Activated CD4-positive, CD25-positive, alpha-beta regulatory T cell (primary cell): ENCODE measurements around the gene C5orf15.
"Not testable (repeated sequence)": the region's sequence is repeated elsewhere in the genome, so short reads cannot be mapped to it uniquely, and the experiment has no call there.

Source experiments
- DNase-seq, 4 experiments: peaks; one replicate each; lab custom pipeline; 2025; lab: John Stamatoyannopoulos, UW

C5orf15 gene

DNA sequence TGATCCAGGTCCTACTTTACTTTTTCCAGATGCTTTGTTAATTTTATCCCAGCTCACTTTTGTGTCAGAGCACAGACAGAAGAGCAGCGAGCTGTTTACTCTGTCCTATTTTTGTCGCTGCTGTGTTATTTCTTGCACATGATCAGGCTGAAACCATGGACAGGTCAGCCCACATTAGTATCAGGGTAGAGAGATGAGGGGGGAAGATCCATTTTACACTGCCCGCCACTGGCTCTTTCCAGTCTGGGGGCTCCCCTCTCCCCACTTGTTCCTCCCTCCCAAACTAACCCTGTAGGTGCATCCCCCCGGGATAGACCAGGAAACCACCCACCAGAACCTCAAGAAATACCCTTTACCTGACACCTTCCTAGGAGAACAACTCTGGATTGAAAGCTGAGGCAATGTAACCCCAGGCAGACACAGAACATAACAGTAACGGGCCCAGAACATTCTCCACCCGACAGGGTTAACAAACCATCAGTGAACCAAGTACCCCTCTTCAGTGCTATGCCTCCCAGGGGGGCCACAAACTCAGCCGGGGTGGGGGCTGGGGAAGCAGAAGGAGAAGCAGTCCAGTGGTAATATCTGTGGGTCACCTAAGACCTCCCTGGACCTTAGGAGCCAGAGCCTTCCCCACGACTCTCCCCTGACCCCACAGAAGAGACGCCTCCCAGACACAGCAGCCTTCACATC, 26.0 kb upstream of the C5orf15 start:
- DNase-seq = no peak

DNA sequence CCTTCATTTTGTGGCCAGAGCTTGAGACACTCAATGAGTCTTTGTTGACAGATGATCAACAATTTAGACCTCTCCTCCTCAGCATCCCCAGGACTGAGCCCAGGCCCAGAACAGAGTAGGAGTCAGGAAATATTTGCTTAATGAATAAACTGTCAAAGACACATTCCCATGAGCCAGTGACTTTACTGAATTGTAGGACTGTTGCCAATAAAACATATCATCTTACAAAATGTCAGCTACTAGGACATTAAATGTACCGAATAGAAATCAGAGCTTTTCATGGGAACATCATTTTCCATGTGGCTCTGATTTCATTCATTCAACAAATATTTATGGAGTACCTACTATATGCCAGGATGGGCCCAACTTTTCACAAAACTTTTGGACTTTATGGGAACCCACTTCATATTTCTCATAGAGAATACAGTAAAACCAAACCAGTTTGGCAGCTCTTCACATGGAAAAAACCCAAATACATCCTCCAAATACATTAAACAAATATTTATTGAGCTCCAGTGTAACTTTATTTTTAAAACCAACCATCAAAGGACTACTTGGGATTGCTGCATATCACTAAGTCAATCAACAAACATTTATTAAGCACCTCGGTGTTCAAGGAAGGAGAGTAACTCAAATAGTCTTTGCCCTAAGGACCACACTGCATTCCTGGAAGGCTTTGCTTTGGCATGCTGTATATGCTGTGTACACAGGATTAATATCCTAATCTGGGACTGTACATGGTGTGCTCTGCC, 24.9 kb upstream of the C5orf15 start:
- DNase-seq = no peak

DNA sequence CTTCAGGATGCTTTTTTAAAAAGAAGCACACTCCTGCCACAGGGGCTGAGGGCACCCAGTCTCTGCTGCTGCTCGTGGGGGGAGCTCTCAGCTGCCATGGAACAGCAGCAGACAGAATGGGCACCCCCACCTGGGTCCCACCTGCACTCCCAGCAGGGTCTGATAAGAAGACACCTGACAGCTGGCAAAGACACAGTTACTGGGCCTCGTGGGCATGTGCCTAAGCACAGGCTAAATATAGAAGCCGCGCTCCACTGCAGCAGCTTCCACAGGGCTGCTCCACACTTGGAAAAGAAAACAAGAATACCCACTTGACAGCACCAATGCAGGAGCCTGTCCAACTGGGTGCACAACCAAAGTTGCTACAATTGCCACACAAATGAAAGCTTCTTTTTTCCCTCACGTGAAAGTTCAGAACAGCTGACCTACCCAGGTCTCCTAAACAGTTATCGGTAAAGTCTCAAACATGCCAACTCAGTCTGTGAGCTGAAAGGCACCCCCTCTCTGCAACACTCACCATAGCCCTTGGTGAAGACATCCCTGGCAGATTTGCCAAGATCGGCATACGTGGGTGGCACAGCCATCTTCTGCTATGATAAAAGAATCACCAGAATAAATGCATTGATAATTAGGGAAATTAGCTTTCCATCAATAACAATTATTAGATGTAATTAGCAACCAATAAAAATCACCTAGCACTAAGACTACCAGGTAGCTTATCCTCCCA, 24.2 kb upstream of the C5orf15 start:
- no peak for DNase-seq

DNA sequence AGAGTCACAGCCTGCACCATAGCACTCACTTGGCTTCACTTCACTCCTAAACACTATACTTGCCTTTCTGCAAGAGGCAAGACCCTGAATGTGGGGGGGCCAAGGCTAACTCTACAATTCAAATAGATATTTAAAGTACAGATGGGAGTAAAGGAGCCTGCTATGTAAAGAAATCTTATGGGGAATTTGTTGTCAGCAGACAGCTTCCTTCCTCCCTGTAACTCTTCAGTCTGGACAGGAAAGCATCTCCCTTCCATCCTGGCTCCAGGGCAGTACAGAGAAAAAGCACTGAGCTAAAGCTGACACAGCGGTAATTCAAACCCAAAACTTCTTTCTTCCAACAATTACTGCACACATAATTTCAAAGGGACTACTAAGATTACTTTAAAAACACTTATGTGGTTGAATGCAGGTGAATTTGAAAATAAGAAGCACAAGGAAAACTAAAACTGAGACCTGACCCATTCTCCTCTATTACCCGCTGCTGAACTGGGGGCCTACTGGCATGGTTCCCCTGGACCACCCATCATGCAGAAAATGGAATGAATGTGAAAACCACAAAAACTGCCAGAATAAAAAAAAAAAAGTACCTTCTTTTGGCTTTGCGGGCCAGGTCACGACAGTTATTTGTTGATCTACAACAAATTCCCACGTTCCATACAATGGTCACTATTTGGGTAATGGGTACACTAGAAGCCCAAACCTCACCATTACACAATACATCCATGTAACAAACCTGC, 22.9 kb upstream of the C5orf15 start:
- no peak for DNase-seq

DNA sequence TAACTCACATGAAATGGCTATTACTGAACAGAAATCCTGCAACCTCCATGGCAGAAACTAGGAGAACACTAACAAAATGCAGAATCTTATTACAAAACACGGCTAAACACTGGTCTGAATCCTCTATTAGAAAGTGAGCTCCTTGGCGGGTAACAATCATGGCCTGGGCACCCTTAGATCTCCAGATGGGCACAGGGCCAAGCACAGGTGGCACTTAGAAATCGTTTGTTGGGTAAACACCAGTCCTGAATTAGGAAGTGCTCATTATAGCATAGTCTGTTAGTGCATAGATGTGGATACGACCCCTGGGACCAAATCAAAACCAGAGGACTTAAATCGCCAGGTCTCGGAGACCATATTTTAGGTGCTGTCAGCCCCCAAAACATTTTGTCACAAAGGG, 22.0 kb upstream of the C5orf15 start:
- no peak for DNase-seq

DNA sequence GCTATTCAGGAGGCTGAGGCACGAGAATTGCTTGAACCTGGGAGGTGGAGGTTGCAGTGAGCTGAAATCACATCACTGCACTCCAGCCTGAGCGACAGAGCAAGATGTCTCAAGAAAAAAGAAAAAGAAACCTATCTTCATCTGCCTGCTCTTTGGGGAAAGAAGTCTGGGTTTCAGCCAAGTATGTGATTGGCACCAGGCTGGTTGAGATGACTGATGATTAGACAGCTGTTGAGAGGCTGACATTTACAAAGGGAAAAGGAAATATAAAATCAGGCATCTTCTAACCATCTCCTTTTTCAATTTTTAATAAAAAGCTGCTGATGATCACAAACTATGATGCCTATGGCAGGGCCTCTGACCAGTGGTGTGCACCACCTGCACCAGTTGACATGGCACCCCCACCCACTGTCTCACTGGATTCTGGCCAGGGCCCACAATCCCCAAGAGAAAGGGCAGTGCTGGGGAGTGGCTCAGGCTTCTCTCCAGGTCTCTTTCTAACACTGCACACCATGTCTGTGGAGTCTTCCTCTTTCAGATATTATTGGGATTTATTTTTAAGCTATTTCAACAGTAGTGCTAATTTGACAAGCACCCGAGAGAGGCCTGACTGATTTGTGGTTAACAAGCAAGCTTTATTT, 17.2 kb upstream of the C5orf15 start:
- DNase-seq = no peak

DNA sequence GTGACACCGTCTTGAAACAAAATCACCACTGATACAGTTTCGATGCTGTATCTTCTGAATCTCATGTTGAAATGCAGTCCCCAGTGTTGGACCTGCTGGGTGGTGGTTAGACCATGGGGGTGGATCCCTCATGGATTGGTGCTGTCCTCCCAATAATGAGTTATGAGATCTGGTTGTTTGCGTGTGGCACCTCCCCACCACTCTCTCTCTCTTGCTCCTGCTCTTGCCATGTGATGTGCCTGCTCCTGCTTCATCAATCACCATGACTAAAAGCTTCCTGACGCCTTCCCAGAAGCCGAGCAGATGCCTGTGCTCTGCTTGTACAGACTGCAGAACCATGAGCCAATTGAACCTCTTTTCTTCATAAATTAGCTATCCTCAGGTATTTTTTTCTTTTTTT, 15.2 kb upstream of the C5orf15 start:
- DNase-seq = no peak

DNA sequence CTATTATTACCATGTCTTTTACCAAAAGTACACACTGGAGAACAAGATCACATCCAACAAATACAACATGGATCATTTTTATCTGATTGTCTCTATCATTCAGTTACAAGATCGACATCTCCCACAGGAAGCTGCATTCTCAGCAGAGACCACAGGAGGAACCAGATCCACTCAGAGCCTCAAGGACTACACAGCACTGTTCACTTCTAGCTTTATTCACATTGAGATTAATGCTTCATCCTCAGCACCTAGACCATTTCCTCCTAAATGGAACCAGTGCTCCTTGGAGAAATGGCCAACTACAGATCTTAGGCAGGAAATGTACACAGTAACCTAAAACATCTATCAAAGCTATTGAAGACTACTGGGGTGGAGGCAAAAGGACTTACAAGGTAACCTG, 13.3 kb upstream of the C5orf15 start:
- no peak for DNase-seq

DNA sequence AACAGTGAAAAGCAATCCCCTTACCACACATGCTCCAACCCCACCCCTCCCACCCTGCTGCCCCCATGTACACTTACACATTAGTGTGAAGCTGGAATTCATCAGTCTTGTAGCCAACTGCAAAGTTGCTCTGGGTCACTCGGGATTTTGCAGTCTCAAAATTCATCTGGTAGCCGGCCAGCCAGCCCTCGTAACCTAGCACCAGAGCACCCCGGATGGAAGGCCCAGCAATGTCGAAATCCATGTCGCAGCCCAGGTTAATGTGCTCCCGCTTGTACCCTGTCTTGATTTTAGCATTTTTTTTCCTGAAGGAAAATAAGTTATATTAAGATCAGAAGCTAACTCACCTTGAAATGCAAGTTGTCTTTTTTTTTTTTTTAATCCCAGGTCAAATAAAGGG, 12.2 kb upstream of the C5orf15 start:
- no peak for DNase-seq

DNA sequence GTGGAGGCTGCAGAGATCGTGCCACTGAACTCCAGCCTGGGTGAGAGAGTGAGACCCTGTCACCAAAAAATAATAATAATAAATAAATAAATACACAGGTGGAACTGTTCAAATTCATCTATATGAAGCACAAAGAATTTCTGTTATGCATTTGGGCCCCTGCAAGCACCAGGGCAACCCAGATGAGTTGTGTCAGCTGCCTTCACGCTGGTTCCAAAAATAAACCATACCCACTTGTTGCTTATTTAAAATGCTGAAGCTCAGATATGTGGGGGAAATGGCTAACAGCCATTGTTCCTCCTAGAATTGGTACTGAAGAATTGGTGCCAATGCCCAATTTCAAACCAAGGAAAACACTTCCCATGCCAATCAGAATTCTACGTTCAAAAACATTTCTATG, 10.5 kb upstream of the C5orf15 start:
- no peak for DNase-seq

DNA sequence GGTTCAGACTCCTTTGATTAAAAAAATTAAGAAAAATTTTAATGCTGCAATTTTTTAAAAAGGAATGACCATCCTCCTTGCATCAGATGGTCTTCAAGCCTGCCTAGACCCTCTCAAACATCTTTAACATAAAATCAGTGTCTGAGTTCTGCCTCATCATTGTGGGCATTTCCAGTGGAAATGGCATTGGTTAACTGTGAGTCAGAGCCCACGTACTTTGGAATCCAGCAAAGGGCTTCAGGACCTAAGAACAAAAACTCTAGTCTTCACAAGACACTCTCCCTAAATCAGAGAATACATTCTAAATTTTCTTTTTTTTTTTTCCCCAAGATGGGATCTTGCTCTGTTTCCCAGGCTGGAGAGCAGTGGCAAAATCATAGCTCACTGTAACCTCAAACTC, 9.4 kb upstream of the C5orf15 start:
- DNase-seq = no peak

DNA sequence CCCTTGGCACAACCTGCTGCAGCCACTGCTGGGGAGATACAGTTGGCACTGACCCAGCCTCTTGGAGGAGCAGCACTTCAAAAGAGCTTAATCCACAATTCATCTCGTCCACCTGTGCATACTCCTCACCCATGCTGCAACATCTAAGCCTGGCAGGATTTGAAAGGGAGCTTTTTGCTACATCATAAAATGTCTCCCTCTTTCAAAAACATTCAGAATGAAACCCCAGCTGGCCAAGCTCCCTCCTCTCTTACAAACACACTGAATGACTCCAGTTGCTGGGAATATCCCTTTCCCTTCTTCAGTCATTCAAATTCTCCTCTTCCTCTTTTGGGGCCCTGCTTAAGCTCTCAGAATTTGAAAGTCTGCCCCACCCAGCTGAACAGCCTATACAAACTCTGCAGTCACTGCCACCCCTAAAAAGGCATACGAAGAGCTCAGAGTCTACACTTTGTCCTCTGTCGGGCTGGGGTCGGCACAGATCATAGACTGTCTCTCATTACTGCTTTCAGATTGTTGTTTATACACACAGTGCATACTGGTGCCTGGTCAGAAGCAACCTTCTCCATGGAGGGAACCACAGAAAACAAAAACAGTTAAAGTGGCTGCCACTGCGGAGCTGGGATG, 8.8 kb upstream of the C5orf15 start:
- no peak for DNase-seq

DNA sequence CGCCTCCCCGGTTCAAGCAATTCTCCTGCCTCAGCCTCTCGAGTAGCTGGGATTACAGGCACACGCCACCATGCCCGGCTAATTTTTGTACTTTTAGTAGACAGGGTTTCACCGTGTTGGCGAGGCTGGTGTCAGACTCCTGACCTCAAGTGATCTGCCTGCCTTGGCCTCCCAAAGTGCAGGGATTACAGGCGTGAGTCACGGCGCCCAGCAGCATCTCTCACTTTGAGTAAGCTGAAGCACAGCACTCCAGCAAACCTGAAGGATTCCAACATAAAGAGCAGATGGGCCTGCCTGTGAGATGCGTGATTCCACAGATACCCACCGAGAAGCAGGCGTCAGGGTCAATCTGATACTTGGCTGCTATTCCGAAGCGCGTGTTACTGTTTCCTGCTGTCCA, 7.1 kb upstream of the C5orf15 start:
- not testable (repeated sequence) for DNase-seq

DNA sequence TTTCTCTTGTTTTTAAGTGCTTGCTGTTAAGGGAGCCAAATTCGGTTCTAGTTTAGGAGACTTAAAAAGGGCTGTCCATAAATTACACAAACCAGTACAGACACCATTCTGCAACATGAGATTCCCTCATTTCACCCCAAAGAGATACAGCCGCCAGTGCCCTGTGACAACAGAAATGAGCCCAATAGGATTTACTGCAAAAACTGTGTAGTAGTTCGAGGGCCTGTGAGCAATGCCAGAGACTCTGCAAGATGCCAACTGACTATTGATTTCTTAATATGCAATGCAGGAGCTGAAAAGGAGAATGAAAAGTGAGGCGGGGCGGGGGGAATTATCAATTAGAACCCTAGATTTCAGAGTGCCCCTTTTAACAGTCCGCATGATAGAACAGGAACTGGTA, 5.7 kb upstream of the C5orf15 start:
- DNase-seq = no peak

DNA sequence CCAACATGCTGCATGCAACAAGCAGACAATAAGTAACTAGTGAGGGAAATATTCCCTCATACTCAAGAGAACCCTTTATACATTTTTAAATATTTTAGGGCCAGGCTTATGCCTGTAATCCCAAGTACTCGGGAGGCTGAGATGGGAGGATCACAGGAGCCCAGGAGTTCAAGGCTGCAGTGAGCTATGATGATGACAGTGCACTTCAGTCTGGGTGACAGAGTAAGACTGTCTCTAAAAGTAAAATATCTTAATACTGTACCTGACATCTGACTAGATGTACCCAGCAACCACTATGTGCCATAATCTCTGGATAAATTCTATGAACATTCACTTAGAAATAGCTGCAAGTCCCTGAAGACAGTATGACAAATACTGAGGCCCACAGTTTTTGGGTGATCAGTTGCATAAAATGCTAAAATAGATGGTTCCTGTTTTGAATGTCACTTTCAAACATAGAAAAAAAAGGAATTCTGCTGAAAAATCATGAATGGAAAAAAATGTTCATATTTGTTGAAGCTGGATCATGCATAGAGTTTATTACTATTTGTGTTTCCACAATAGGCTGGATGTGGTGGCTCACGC, 2.0 kb upstream of the C5orf15 start:
- DNase-seq = no peak

DNA sequence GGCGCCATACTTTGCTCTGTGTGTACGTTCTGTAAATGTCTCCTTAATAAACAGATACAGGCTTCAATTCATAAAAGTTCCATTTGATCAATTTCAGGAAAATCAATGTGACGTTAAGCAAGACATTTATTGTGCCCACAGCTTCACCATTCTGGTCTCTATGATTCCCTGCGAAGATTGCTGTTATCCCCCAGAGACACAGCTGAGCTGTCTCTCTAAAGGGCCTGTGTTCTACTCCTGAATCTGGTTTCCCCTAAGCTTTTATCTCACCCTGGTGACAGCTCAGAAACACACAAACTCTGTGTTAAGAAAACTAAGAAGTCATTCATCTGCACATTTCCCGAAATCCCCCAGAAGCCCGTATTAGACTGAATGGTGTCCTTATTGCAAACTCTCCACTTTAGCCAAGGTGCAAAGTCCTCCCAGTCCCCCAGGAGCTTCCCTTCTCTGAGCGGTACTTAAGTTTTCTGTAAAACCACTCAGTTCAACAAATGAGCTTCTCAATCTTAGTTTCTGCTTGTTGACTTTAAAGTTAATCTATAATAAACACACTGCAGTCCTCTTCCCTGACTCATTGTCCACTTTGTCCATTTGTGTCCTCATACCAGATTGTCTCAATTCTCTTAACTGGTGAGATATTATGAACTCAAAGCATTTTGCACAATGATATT, 1.4 kb upstream of the C5orf15 start:
- DNase-seq = no peak

DNA sequence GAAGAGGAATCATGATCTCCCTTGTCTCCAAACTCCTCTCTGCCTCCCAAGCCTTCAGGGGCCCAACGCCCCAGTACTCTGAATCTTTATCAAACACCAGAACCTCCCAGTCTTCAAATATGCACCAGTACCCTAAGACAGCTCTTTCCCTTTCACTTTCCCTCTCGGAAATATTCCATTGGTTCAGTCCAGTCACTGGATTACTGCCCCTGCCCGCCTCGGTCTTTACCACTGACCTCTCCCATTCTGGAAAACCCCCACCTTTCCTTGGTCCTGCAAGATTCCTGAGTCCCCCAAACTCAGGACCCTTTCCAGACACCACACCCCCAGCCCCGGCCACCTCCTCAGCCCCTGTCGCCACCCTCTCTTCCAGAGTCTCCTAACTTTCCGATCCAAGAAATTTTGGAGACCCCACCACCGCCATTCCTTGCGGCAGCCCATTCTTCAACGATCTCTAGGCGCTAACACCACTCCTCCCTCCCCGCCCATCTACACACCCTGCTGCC, 674 bp downstream of the C5orf15 start:
- no peak for DNase-seq

DNA sequence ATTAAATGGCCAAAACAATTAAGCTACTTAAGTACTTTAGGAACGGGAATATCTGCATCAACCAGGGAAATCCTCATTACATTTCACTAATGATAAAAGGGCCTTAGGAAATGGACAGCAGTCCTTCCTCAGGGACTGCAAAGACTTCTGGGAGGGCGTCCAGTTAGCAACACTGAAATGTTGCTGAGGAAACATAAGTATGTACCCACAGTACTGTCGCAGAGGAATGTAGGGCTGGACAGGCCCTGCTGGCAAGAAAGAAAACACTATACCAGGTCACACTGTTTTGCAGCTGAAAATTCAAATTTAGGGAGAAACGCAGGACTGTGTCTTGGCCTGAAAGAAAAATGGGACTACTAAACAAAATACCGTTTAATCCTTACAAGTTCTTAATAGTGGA, 1.3 kb downstream of the C5orf15 start:
- DNase-seq = no peak

DNA sequence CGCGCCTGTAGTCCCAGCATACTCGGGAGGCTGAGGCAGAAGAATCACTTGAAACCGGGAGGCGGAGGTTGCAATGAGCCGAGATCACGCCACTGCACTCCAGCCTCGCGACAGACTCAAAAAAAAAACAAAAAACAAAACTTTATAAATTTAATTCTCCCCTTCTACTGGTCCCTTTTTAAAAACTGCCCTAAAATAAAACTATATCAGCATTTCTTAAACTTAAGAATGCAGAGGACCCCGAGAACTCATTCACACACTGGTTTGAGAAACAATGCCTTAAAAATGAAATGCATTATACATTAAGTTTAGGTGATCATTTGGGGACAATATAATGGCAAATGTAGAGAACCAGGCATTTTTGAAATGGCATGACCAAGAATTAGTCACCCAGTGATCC, 2.3 kb downstream of the C5orf15 start:
- DNase-seq = no peak

DNA sequence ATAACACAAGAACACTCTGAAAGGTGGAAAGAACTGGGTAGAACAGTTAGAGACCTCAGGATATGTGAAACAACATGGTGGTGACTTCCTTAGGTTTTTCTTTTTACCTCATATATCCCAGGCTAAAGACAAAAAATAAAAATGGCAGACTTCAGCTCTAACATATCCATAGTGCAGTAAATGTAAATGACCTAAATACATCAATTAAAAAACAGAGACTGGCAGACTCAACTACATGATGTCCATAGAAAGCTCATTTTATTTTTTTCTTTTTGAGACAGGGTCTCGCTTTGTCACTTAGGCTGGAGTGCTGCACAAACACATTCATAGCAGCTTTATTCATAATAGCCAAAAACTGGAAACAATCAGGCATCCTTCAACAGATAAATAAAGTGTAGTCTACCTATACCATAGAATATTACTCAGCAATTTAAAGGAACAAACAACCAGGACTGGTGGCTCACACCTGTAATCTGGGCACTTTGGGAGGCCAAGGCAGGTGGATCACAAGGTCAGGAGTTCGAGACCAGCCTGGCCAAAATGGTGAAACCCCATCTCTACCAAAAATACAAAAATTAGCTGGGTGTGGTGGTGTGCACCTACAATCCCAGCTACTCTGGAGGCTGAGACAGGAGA, 4.8 kb downstream of the C5orf15 start:
- DNase-seq = no peak
